ENCODE results near the gene PPIL1.

DNA sequence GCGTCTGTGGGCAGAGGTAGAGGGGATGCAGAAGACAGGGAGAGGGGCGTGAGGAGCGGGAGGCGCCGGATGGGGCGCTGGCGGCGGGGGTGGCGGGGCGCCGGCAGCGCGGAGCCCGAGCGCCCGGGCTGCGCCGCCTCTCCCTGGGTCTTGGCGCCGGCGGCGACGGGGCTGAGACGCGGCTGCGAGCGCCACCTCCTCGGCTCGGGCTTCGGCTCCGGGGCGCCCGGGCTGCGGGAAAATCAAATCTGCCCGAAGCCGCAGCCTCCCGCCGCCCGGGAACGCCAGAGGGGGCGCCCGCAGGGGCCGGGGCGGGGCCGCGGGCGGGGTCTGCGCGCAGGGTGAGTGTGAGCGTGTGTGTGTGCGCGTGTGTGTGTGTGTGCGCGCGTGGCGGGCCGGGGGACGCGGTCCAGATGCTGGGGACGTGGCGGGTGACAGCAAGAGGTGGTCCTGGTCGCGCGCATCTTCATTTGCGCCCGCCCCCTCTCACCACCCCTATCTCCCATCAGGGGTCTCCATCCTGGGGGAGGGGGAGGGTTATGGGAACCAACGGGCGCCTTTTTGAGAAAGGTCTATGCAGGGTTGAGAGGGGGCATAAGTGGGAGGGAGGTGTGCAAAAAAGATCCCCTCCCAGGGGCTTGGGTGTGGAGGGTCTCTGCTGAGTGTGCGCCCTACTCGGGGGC, 34.7 kb downstream of the PPIL1 start:
- no peak for TF ChIP-seq CTCF (IDR thresholded peaks at IDR 0.05; ENCODE audit: insufficient read depth, low read depth, low read length)
- no peak for TF ChIP-seq EZH2 (IDR thresholded peaks at IDR 0.05; ENCODE audit: insufficient read depth, low read length)
